ENCODE data around the gene KIAA0753.
A peak's percentile ranks its signal among the peaks of the same experiment; 100 is the strongest.

Gene KIAA0753

DNA sequence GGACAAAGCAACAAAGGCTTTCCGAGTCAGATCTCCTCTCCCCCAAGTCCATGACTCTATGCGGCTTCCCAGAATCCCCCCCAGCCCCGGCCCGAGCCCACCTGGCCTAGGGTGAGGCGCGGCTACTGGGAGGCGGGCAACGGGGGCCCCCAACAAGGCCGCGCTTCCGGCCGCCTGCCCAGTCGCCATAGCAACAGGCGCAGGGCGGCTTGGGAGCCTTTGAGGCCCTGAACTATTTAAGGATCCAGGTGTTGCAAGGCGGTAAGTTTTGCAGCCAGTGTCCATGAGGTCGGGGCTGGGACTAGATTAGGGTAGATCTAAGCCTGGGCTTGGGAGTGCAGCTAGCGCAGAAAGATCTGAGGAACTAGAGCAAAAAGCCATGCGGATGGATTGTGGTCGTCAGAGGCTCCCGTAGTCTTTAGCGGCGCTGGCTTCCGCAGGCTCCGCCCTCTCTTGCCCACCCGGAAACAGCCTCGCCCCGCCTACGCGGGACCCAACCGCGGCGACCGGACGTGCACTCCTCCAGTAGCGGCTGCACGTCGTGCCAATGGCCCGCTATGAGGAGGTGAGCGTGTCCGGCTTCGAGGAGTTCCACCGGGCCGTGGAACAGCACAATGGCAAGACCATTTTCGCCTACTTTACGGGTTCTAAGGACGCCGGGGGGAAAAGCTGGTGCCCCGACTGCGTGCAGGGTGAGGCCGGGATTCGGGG is at the start of gene KIAA0753, which contains the start of gene TXNDC17:
Gene KIAA0753, minus strand, starts transcription at position 176 of the 711 bp plus-strand sequence. CDS start 5,608 bp downstream, outside the sequence.
Gene TXNDC17, plus strand, starts transcription at position 525 of the 711 bp plus-strand sequence. Its CDS starts 23 bp downstream, at position 548.
- H3K36me3 ChIP-seq = peaks cover 26% of the 10 kb centered on the region
- peak within 1 kb of the TSS; percentile 89 for H3K27ac ChIP-seq
- no peaks in the 10 kb centered on the region for H3K27me3 ChIP-seq
- peak within 1 kb of the TSS; percentile 96 for H3K4me2 ChIP-seq
- H3K4me3 ChIP-seq = peak within 1 kb of the TSS; percentile 97
- no peak for TF ChIP-seq Cebpa-rat (IDR thresholded peaks at IDR 0.05)
- peaks cover 47% of the 10 kb centered on the region for H4K20me1 ChIP-seq
- H3K9me3 ChIP-seq = no peaks in the 10 kb centered on the region
- H3K4me1 ChIP-seq = peaks cover 36% of the 10 kb centered on the region
- H3K9ac ChIP-seq = peak within 1 kb of the TSS; percentile 87

DNA sequence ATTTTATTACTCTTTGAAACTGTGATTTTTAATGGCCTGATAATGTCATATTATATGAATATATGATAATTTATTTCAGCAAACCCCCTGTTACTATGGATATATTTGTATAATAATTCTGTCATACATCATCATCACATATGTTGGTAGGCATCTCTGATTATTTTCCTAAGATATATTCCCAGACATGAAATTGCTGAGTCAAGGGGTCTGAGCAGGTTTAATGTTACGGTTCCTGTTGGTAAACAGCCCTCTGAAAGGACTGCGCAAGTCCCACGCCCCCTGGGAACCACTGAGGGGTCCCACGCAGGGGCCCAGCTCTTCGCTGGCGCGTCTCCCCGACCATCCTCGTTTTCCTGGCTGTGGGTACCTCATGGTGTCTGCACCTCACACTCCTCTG is 48.4 kb upstream of the KIAA0753 start:
- no peak for TF ChIP-seq Cebpa-rat (IDR thresholded peaks at IDR 0.05)
- no peaks in the 10 kb centered on the region for H3K27me3 ChIP-seq

DNA sequence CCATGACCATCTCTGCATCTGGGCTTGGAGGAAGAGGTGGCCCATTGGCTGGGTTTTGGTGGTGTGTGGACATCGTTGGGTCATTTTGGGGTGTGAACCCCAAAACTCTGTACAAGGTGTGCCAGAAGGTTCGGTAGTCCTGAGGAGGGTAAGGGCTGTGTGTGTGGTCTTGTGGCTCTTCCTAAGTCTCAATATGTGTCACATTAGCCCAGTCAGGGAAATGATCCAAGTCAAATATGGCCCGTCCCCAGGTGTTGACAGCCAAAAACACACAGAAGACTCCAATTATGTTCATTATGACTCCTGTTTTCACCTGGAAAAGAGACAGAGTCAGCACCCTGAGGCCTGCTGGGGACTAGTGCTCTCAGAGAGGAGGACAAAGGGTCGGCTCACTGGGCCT is 45.5 kb upstream of the KIAA0753 start:
- Histone ChIP-seq H3K9ac (no peak overlapping the region), H3K4me3 (no peak overlapping the region), H3K27me3 (peaks cover 8% of the 10 kb centered on the region; the same call in 1 of the 2 replicates), H3K9me3 (no peaks in the 10 kb centered on the region), H4K20me1 (no peaks in the 10 kb centered on the region), H3K4me2 (no peak overlapping the region), H3K4me1 (peaks cover 6% of the 10 kb centered on the region), H3K27ac (no peak overlapping the region), H3K36me3 (no peaks in the 10 kb centered on the region)
- no peak for TF ChIP-seq Cebpa-rat (IDR thresholded peaks at IDR 0.05)

More for the DNA sequence above, 48.4 kb upstream of the KIAA0753 start:
- no peaks in the 10 kb centered on the region for H3K4me1 ChIP-seq
- no peak overlapping the region for H3K4me2 ChIP-seq
- no peak overlapping the region for H3K9ac ChIP-seq
- H3K4me3 ChIP-seq = no peak overlapping the region
- H3K27ac ChIP-seq = no peak overlapping the region
- H4K20me1 ChIP-seq = no peaks in the 10 kb centered on the region
- no peaks in the 10 kb centered on the region for H3K36me3 ChIP-seq
- H3K9me3 ChIP-seq = no peaks in the 10 kb centered on the region

DNA sequence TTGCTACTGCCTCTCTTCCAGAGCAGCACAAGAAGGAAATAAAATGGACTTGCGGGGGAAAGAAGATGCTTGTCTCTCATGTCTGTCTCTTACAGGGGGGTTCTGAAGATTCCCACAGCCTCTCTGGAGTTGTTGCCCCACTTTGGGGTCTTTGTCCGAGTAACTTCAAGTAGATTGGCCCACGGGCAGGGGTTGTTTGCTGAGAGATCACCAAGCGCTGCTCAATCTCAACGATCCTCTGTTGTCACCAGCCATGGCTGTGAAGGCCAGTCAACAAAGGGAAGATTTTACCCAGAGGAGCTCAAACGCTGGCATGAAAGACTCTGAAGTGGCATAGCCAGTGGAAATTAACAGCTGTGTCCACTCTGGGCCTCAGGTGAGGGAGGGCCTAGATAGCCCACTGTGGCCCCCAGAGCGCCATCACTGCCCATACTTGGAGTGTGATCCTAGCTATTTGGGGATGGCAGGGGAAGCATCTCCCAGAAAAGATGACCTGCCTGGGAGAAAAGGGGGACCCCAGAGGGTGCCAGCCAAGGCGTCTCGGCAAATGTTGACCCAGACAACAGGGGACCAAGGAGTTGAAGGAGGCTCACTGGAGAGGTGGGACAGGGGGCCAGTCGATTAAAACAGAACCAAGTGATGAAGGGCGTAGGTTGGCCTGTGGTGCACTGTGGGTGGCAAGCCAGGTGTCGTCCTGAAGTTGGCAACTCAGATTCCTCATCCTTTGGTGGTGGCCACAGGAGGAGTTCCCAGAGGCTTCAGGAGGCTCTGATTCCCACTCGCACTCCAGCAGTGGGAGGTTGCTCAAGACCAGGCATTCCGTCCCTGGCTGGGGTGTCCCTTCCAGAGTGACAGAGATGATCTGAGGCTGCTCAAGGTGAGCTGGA is 44.6 kb upstream of the KIAA0753 start:
- Histone ChIP-seq H3K4me3 (no peak overlapping the region), H3K4me1 (peaks cover 15% of the 10 kb centered on the region)
- no peak for TF ChIP-seq Cebpa-rat (IDR thresholded peaks at IDR 0.05)

DNA sequence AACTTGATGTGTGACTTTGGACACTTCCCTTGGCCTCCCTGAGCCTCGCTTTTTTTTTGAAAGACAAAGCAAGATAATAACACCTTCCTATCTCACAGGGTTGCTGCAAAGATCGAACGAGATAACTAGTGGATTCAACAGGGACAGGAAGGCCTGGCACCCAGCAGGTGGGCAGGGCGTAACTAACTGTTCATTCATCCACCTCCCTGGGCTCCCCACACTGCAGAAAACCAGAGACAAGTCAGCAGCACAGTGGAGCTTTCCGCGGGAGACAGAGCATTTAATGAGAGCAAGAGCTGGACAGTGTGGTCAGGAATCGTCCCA is 43.9 kb upstream of the KIAA0753 start:
- Histone ChIP-seq H3K9ac (no peak overlapping the region), H3K4me3 (no peak overlapping the region), H3K36me3 (no peaks in the 10 kb centered on the region), H3K4me2 (no peak overlapping the region), H3K4me1 (peaks cover 22% of the 10 kb centered on the region), H3K9me3 (no peaks in the 10 kb centered on the region), H4K20me1 (no peaks in the 10 kb centered on the region), H3K27ac (no peak overlapping the region), H3K27me3 (peaks cover 8% of the 10 kb centered on the region; the same call in 1 of the 2 replicates)
- TF ChIP-seq Cebpa-rat (IDR thresholded peaks at IDR 0.05) = no peak

More for the DNA sequence above, 44.6 kb upstream of the KIAA0753 start:
- Histone ChIP-seq H3K36me3 (no peaks in the 10 kb centered on the region), H4K20me1 (no peaks in the 10 kb centered on the region), H3K9ac (no peak overlapping the region), H3K27me3 (peaks cover 8% of the 10 kb centered on the region; the same call in 1 of the 2 replicates), H3K27ac (no peak overlapping the region), H3K4me2 (no peak overlapping the region), H3K9me3 (no peaks in the 10 kb centered on the region)

DNA sequence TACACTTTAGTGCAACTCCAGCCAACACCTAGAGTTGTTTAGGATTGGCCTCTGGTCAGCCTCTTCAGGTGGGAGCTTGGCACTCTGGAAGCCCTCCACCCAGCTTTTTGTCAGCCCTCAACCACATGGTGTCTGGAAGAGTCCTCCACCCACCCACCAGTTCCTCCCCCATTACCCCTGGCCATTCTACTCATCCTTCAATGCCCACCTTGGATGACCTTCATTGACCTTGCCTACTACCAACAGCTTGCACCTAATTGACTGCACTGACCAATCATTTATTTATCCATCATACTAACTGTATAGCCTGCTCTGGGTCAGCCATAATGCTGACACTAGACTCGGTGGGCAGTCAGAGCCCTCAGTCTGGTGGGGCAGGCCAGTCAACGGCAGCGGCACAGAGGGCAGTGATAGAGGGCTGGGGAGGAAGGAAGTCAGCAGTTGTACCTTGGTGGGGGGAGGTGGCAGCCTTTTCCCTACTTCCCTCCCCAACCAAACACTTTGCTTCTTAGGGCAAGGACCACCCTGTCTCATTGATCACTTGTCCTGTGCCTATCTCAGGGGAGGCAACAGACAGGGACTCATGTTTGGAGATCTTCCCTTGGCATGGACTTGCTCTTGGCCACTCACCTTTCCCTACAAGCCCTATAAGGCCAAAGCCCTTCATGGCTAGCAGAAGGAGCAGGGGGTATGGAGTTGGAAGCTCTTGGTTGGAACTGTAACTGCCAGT is 43.4 kb upstream of the KIAA0753 start:
- no peak overlapping the region for H3K9ac ChIP-seq
- H3K4me2 ChIP-seq = no peak overlapping the region
- no peak overlapping the region for H3K27ac ChIP-seq
- no peaks in the 10 kb centered on the region for H3K36me3 ChIP-seq
- H3K9me3 ChIP-seq = no peaks in the 10 kb centered on the region
- no peaks in the 10 kb centered on the region for H4K20me1 ChIP-seq
- H3K4me3 ChIP-seq = no peak overlapping the region
- peaks cover 27% of the 10 kb centered on the region for H3K4me1 ChIP-seq
- H3K27me3 ChIP-seq = peaks cover 14% of the 10 kb centered on the region
- no peak for TF ChIP-seq Cebpa-rat (IDR thresholded peaks at IDR 0.05)

DNA sequence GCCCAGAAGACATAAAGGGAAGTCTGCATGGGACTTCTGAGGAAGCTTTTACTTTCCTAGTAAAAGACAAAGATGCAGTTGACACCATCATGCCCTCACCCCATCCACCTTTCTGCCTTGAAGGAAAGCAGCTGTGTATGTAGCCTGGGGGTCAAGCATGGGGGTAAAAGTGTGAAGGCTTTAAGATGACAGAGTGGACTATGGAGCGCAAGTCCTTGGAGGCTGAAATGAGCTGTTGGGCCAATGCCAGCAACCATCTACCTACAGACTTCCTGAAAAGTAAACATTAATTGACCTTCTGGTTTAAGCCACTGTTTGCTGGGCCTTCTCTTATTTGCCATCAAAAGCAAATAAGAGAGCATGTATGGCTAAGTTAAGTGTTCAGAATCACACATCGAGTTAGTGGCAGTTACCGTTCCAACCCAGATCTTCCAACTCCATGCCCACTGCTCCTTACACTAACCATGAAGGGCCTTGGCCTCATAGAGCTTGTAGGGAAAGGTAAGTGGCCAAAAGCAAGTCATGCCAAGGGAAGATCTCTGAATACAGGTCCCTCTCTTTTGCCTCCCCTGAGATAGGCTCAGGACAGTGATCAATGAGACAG is 42.7 kb upstream of the KIAA0753 start:
- peaks cover 21% of the 10 kb centered on the region for H3K27me3 ChIP-seq
- no peak overlapping the region for H3K27ac ChIP-seq
- TF ChIP-seq Cebpa-rat (IDR thresholded peaks at IDR 0.05) = no peak
- peaks cover 6% of the 10 kb centered on the region; the same call in 1 of the 2 replicates for H4K20me1 ChIP-seq
- no peak overlapping the region for H3K4me2 ChIP-seq
- H3K4me1 ChIP-seq = peaks cover 34% of the 10 kb centered on the region
- H3K36me3 ChIP-seq = no peaks in the 10 kb centered on the region
- no peak overlapping the region for H3K9ac ChIP-seq
- no peaks in the 10 kb centered on the region for H3K9me3 ChIP-seq
- no peak overlapping the region for H3K4me3 ChIP-seq

DNA sequence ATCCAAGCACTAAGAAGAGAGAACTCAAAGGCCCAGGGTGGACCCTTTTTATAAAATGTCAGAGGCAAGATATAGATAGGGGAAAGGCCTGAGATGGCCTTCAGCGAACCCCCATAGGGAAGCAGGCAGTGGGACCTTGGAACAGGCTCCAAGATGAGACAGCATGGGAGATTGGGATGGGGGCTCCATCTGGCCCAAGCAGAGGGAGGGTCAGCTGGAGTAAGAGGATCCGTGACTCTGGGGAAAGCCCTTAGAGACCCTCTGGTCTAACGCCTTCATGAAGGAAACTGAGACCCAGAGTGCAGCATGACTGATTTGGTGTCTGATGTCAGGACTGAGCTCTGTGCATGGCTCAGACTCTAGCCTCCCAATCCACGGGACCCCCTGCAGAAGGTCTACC is 41.8 kb upstream of the KIAA0753 start:
- no peak overlapping the region for H3K4me2 ChIP-seq
- no peak for TF ChIP-seq Cebpa-rat (IDR thresholded peaks at IDR 0.05)
- no peak overlapping the region for H3K9ac ChIP-seq
- peaks cover 29% of the 10 kb centered on the region for H3K27me3 ChIP-seq
- peaks cover 14% of the 10 kb centered on the region for H4K20me1 ChIP-seq
- peaks cover 43% of the 10 kb centered on the region for H3K4me1 ChIP-seq
- no peaks in the 10 kb centered on the region for H3K9me3 ChIP-seq
- H3K36me3 ChIP-seq = no peaks in the 10 kb centered on the region
- H3K27ac ChIP-seq = no peak overlapping the region
- H3K4me3 ChIP-seq = no peak overlapping the region

DNA sequence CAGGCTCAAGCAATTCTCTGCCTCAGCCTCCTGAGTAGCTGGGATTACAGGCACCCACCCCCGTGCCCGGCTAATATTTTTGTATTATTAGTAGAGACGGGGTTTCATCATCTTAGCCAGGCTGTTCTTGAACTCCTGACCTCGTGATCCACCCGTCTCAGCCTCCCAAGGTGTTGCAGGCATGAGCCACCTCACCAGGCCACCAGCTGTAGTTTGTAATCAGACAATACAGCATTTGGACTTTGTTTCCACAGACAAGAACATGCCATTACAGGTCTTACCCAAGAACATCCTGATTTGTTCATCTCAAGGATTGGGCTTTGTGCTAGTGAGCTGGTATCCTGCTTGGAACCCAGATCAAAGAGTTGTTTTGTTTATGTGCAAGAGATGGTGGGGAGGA is 41.2 kb upstream of the KIAA0753 start:
- peaks cover 36% of the 10 kb centered on the region for H3K27me3 ChIP-seq
- no peaks in the 10 kb centered on the region for H3K36me3 ChIP-seq
- H3K4me3 ChIP-seq = no peak overlapping the region
- TF ChIP-seq Cebpa-rat (IDR thresholded peaks at IDR 0.05) = no peak
- no peak overlapping the region for H3K9ac ChIP-seq
- peaks cover 21% of the 10 kb centered on the region for H4K20me1 ChIP-seq
- peak overlapping the region; percentile 66; the same call in 1 of the 2 replicates for H3K4me2 ChIP-seq
- no peaks in the 10 kb centered on the region for H3K9me3 ChIP-seq
- no peak overlapping the region for H3K27ac ChIP-seq
- peaks cover 49% of the 10 kb centered on the region for H3K4me1 ChIP-seq
